ENCODE data around the gene KRT32. TPM values are rescaled to one million over a fixed set of nuclear protein-coding genes. Genes with fewer than 3 reads are reported as not detected.
A peak's percentile ranks its signal among the peaks of the same experiment; 100 is the strongest.

Gene KRT32
- total RNA-seq, 1 donor from 2014 or later: not detected

GRCh38 chr17:41486809-41487530 is 19.8 kb upstream of the KRT32 start:
- TF ChIP-seq CTCF (conservative IDR thresholded peaks at IDR 0.05; ENCODE audit: low read depth, low read length): peak; percentile 41
- H3K4me3 ChIP-seq (ENCODE audit: low read depth, low read length): no peak overlapping the region
- no peak for DNase-seq (ENCODE audit: low read depth)

- H3K4me3 ChIP-seq (ENCODE audit: low read depth, low read length): no peak overlapping the region
- DNase-seq (ENCODE audit: low read depth): no peak
- TF ChIP-seq CTCF (conservative IDR thresholded peaks at IDR 0.05; ENCODE audit: low read depth, low read length): no peak
Observed at GRCh38 chr17:41486316-41486715, 19.1 kb upstream of the KRT32 start.

- TF ChIP-seq CTCF (conservative IDR thresholded peaks at IDR 0.05; ENCODE audit: low read depth, low read length): no peak
- no peak overlapping the region for H3K4me3 ChIP-seq (ENCODE audit: low read depth, low read length)
- no peak for DNase-seq (ENCODE audit: low read depth)
Observed at GRCh38 chr17:41484920-41485904, 18.0 kb upstream of the KRT32 start.

GRCh38 chr17:41483991-41484826 is 17.0 kb upstream of the KRT32 start:
- TF ChIP-seq CTCF (conservative IDR thresholded peaks at IDR 0.05; ENCODE audit: low read depth, low read length): no peak
- H3K4me3 ChIP-seq (ENCODE audit: low read depth, low read length): no peak overlapping the region
- DNase-seq (ENCODE audit: low read depth): no peak

- no peak overlapping the region for H3K4me3 ChIP-seq (ENCODE audit: low read depth, low read length)
- DNase-seq (ENCODE audit: low read depth): no peak
- TF ChIP-seq CTCF (conservative IDR thresholded peaks at IDR 0.05; ENCODE audit: low read depth, low read length): no peak
Observed at GRCh38 chr17:41483531-41483930, 16.3 kb upstream of the KRT32 start.

- no peak within 1 kb of the TSS for H3K4me3 ChIP-seq (ENCODE audit: low read depth, low read length)
- no peak for TF ChIP-seq CTCF (conservative IDR thresholded peaks at IDR 0.05; ENCODE audit: low read depth, low read length)
- DNase-seq (ENCODE audit: low read depth): no peak
Observed at GRCh38 chr17:41481036-41481435, 13.8 kb upstream of the KRT32 start, which contains the start of gene KRT35. Gene KRT35 (minus strand): TSS chr17:41481151. CDS start chr17:41481097, 54 bp downstream.
